ENCODE data around the gene SYT8. TPM values are rescaled to one million over a fixed set of nuclear protein-coding genes. Genes with fewer than 3 reads are reported as not detected.

Gene SYT8
- total RNA-seq, 4 donors from 2014 or later = not detected

DNA sequence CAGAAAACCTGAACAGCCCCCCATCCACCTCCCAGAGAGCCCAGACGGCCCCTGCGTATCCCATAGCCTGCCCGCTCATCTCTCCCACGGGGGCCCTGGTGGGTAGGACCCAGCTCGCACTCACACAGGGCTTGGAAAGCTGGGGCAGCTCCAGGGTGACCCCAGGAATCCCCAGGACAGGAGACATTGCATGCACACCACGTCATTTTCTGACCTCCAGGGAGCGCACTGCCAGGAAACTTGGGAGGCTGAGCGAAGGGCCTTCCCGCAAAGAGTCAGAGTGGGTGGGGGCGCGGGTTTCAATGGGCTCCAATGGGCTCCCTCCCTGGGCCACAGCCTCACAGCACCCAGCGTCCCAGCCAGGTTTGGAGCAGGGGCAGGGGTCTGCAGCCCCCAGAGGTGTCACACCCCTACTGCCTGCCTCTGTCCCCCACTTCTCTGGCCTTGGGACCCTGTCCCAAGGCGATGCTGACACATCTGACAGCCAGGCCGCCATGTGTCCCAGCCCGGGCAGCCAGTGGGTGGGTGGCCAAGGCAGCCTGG is 8.2 kb upstream of the SYT8 start:
- H3K4me3 ChIP-seq (replicated peaks in 1 of 3) = no peak overlapping the region
- WGBS, 2 donors = 65 to 84% methylated on average over 5 to 8 of the region's 15 CpGs
- DNase-seq = no peak

GRCh38 chr11:1827095-1827813 is 7.5 kb upstream of the SYT8 start:
- H3K9me3 ChIP-seq = no peaks in the 10 kb centered on the region
- no peak overlapping the region for H3K27ac ChIP-seq
- H3K36me3 ChIP-seq = no peaks in the 10 kb centered on the region
- 13 to 48% methylated on average over 17 to 26 of the region's 27 CpGs for WGBS, 2 donors
- intact Hi-C loops (cut with DNase I) = no loop called here
- no peaks in the 10 kb centered on the region for H3K27me3 ChIP-seq
- H3K4me3 ChIP-seq (replicated peaks in 1 of 3) = no peak overlapping the region
- peaks cover 0 to 13% of the 10 kb centered on the region in 2 donors for H3K4me1 ChIP-seq
- peak; percentile 43 to 52 for DNase-seq
- no peak for TF ChIP-seq POLR2A (IDR thresholded peaks at IDR 0.05)
- TF ChIP-seq, protein P1, sequence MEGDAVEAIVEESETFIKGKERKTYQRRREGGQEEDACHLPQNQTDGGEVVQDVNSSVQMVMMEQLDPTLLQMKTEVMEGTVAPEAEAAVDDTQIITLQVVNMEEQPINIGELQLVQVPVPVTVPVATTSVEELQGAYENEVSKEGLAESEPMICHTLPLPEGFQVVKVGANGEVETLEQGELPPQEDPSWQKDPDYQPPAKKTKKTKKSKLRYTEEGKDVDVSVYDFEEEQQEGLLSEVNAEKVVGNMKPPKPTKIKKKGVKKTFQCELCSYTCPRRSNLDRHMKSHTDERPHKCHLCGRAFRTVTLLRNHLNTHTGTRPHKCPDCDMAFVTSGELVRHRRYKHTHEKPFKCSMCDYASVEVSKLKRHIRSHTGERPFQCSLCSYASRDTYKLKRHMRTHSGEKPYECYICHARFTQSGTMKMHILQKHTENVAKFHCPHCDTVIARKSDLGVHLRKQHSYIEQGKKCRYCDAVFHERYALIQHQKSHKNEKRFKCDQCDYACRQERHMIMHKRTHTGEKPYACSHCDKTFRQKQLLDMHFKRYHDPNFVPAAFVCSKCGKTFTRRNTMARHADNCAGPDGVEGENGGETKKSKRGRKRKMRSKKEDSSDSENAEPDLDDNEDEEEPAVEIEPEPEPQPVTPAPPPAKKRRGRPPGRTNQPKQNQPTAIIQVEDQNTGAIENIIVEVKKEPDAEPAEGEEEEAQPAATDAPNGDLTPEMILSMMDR (IDR thresholded peaks at IDR 0.05) = no peak

More for the DNA sequence above, 8.2 kb upstream of the SYT8 start:
- Histone ChIP-seq H3K27me3 (no peaks in the 10 kb centered on the region), H3K9me3 (no peaks in the 10 kb centered on the region), H3K4me1 (peaks cover 0 to 10% of the 10 kb centered on the region in 2 donors), H3K36me3 (no peaks in the 10 kb centered on the region), H3K27ac (no peak overlapping the region)
- intact Hi-C loops (cut with DNase I) = no loop called here
- TF ChIP-seq POLR2A (IDR thresholded peaks at IDR 0.05) = no peak
- TF ChIP-seq, protein P1 (IDR thresholded peaks at IDR 0.05) = no peak

DNA sequence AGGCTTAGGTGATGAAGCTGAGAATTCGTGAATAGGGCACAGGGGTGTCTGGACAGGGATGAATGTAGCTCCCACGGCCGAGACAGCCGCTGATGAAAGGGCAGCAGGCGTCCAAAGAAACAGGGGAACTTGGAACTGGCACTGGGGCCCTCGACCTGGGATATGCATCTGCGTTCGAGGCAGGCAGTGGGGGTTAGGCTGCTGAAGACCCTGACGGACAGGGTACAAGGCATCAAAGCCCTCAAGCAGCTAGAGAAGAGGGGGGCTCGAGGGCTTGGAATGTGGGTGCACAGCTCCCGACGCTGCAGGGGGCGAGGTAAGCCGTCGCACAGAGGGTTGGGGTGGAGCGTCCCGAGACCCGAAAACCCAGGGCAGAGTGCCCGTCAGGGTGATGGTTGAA is 6.9 kb upstream of the SYT8 start:
- DNase-seq = no peak
- Histone ChIP-seq H3K4me1 (peaks cover 0 to 18% of the 10 kb centered on the region in 2 donors), H3K9me3 (no peaks in the 10 kb centered on the region), H3K36me3 (no peaks in the 10 kb centered on the region), H3K4me3 (replicated peaks in 1 of 3) (no peak overlapping the region), H3K27me3 (no peaks in the 10 kb centered on the region), H3K27ac (no peak overlapping the region)
- 81 to 82% methylated on average over 18 to 19 of the region's 19 CpGs for WGBS, 2 donors
- TF ChIP-seq, protein P1 (IDR thresholded peaks at IDR 0.05) = no peak
- no peak for TF ChIP-seq POLR2A (IDR thresholded peaks at IDR 0.05)
- intact Hi-C loops (cut with DNase I) = no loop called here

DNA sequence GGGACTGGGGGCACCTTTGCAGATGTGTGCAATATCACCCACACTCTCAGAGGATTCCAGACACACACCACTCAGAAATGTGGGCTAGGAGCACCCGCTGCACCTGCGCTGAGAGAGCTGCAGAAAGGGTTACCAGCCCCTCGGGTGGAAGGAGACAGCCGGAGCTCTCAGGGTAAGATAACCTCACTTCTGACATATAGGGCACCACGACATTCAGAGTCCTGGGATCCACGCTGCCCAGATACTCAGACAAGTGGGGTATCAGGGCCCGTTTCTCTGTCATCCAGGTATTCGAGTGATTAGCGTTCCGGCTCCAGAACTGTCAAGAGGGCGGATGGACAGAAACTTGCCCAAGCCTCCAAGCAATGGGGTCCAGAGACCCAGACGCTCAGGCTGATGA is 6.2 kb upstream of the SYT8 start:
- peaks cover 0 to 18% of the 10 kb centered on the region in 2 donors for H3K4me1 ChIP-seq
- intact Hi-C loops (cut with DNase I) = no loop called here

More for the DNA sequence above, 6.2 kb upstream of the SYT8 start:
- TF ChIP-seq, protein P1 (IDR thresholded peaks at IDR 0.05) = no peak
- no peak for TF ChIP-seq POLR2A (IDR thresholded peaks at IDR 0.05)
- no peaks in the 10 kb centered on the region for H3K9me3 ChIP-seq
- no peaks in the 10 kb centered on the region for H3K36me3 ChIP-seq
- no peaks in the 10 kb centered on the region for H3K27me3 ChIP-seq
- H3K4me3 ChIP-seq (replicated peaks in 1 of 3) = no peak overlapping the region
- 74 to 83% methylated on average over 5 to 12 of the region's 12 CpGs for WGBS, 2 donors
- DNase-seq = no peak
- no peak overlapping the region for H3K27ac ChIP-seq
